Stomach (tissue), 9 donors: Measurements from ENCODE around the gene LMOD1. TPM values are rescaled to one million over a fixed set of nuclear protein-coding genes. Genes with fewer than 3 reads are reported as not detected.

Source experiments
- DNase-seq, 2 donors: peaks; one replicate each; pipeline versions ENCODE4 v3.0.0 to v3.0.0-alpha.2; 2013 to 2019
- H3K27ac ChIP-seq, 5 donors: fragments of 200-600 bp in 4 of 5; sonication (generic) in 4 of 5; one replicate each; pipeline ENCODE4 v1.5.1; 2013 to 2019; ENCODE audit warnings: mild to moderate bottlenecking in 1 of 5, moderate library complexity in 1 of 5
- H3K27me3 ChIP-seq, 3 donors: fragments of 200-600 bp; sonication (generic); one replicate each; pipeline ENCODE4 v1.5.1; 2017 to 2019; ENCODE audit warnings: mixed run types in 1 of 3
- H3K36me3 ChIP-seq, 4 donors: fragments of 200-600 bp; sonication (generic); 1 replicate in 3 of 4; 2 replicates in 1 of 4; pipeline ENCODE4 v1.5.1; 2016 to 2019
- H3K4me1 ChIP-seq, 4 donors: fragments of 200-600 bp; sonication (generic); one replicate each; pipeline ENCODE4 v1.5.1; 2016 to 2019
- H3K4me3 ChIP-seq, 4 donors: fragments of 200-600 bp; sonication (generic) in 3 of 4; one replicate each; pipeline ENCODE4 v1.5.1; 2016 to 2019; ENCODE audit warnings: mild to moderate bottlenecking in 1 of 4
- H3K9me3 ChIP-seq, 4 donors: fragments of 200-600 bp; sonication (generic); one replicate each; pipeline ENCODE4 v1.5.1; 2016 to 2019
- EP300 ChIP-seq: sonication (generic); formaldehyde crosslinking; IDR thresholded peaks from one replicate; pipeline ENCODE4 v1.6.1; 2017; ENCODE audit warnings: antibody characterized with exemption
- POLR2A ChIP-seq, 4 donors: fragments of 450-650 bp; IDR thresholded peaks; one replicate each; pipeline ENCODE4 v1.6.1; 2016; ENCODE audit warnings: antibody characterized with exemption in 4 of 4, control low read depth in 2 of 4, mild to moderate bottlenecking in 1 of 4, moderate library complexity in 1 of 4
- POLR2AphosphoS5 ChIP-seq, 3 donors: sonication (generic); formaldehyde crosslinking; IDR thresholded peaks; one replicate each; pipeline ENCODE4 v1.6.1; 2016; ENCODE audit warnings: antibody characterized with exemption in 3 of 3
- WGBS, 5 donors: extraction: QIAGEN DNeasy Blood & Tissue Kit in 3 of 5; methylation state at CpG; one replicate each; pipeline versions ENCODE4 v1.1.5 to v1.1.7; 2013 to 2018; 5-methylcytosine and 5-hydroxymethylcytosine counted together
- intact Hi-C: fragments of 100-400 bp; cut with DNase I; formaldehyde crosslinking; loops from one replicate; pipeline ENCODE4 v1.15.1; 2023; ENCODE audit warnings: low total_unique reads
- polyA plus RNA-seq, 3 donors: library from polyadenylated mRNA; stranded (reverse); fragments of 200-250 nt; gene quantifications; one replicate each; pipeline ENCODE4 v1.2.3, GENCODE V29; 2013
- total RNA-seq, 5 donors: library from RNA; depleted of rRNA; stranded (reverse); fragments of >200 nt; gene quantifications; one replicate each; pipeline versions ENCODE4 v1.1.0 to v1.2.3, GENCODE V29; 2014 to 2016
- TF ChIP-seq, protein P1 (sequence below), 7 experiments: fragments of 450-650 bp in 4 of 7; fragments of 200-600 bp in 3 of 7; sonication (generic) in 3 of 7; IDR thresholded peaks; one replicate each; pipeline ENCODE4 v1.5.1; 2016 to 2019; ENCODE audit warnings: antibody characterized with exemption in 7 of 7, control low read depth in 2 of 7, mild to moderate bottlenecking in 1 of 7
- donor health status: healthy with polysubstance abuse.
- donor health status: Bipolar disorder and iron deficiency.
- donor health status: healthy.

LMOD1 gene
- total and polyA plus RNA-seq, 8 donors: 19.6 to 420 (median 91.7) TPM

GRCh38 chr1:201895913-201896807, 50.2 kb downstream of the LMOD1 start:
- TF ChIP-seq, protein P1, sequence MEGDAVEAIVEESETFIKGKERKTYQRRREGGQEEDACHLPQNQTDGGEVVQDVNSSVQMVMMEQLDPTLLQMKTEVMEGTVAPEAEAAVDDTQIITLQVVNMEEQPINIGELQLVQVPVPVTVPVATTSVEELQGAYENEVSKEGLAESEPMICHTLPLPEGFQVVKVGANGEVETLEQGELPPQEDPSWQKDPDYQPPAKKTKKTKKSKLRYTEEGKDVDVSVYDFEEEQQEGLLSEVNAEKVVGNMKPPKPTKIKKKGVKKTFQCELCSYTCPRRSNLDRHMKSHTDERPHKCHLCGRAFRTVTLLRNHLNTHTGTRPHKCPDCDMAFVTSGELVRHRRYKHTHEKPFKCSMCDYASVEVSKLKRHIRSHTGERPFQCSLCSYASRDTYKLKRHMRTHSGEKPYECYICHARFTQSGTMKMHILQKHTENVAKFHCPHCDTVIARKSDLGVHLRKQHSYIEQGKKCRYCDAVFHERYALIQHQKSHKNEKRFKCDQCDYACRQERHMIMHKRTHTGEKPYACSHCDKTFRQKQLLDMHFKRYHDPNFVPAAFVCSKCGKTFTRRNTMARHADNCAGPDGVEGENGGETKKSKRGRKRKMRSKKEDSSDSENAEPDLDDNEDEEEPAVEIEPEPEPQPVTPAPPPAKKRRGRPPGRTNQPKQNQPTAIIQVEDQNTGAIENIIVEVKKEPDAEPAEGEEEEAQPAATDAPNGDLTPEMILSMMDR (IDR thresholded peaks at IDR 0.05): peak in 6 of 7 experiments; percentile 45 to 96 (median 94)
- peak; percentile 72 to 93 (median 76) for TF ChIP-seq POLR2AphosphoS5 (IDR thresholded peaks at IDR 0.05)
- no peak for TF ChIP-seq EP300
- Histone ChIP-seq H3K36me3 (peaks cover 0 to 39% (median 21%) of the 10 kb centered on the region in 4 donors), H3K27ac (peak overlapping the region; percentile 7 to 84 (median 72)), H3K4me3 (no peak overlapping the region), H3K4me1 (peaks cover 4 to 72% (median 38%) of the 10 kb centered on the region in 4 donors), H3K27me3 (no peaks in the 10 kb centered on the region), H3K9me3 (no peaks in the 10 kb centered on the region)
- WGBS, 5 donors: 10 to 43% (median 12%) methylated on average over 3 to 10 of the region's 10 CpGs
- intact Hi-C loops: loop anchor here (5.0 to 10.0 kb wide), 2 partner anchors 49 to 81 kb away; partner anchors contain the start of gene LMOD1
- peak; percentile 89 to 96 for DNase-seq

- Histone ChIP-seq H3K27me3 (no peaks in the 10 kb centered on the region), H3K4me3 (no peak overlapping the region), H3K27ac (peak overlapping the region in 4 of 5 donors; percentile 18 to 84 (median 76)), H3K9me3 (no peaks in the 10 kb centered on the region), H3K4me1 (peaks cover 4 to 69% (median 37%) of the 10 kb centered on the region in 4 donors), H3K36me3 (peaks cover 0 to 38% (median 21%) of the 10 kb centered on the region in 4 donors)
- peak in 1 of 3 donors; percentile 15 for TF ChIP-seq POLR2AphosphoS5 (IDR thresholded peaks at IDR 0.05)
- TF ChIP-seq EP300: no peak
- TF ChIP-seq, protein P1 (IDR thresholded peaks at IDR 0.05): no peak
- no peak for DNase-seq
- intact Hi-C loops: loop anchor here (5.0 to 10.0 kb wide), 2 partner anchors 50 to 82 kb away; partner anchors contain the start of gene LMOD1
- 78 to 83% (median 80%) methylated on average over 5 to 7 of the region's 7 CpGs for WGBS, 5 donors
These were observed 51.2 kb downstream of the LMOD1 start for GRCh38 chr1:201895120-201895665.

- Histone ChIP-seq H3K27ac (peak overlapping the region in 4 of 5 donors; percentile 18 to 84 (median 76)), H3K9me3 (no peaks in the 10 kb centered on the region), H3K36me3 (peaks cover 0 to 31% (median 18%) of the 10 kb centered on the region in 4 donors), H3K4me1 (peaks cover 4 to 69% (median 38%) of the 10 kb centered on the region in 4 donors), H3K27me3 (peaks cover 0 to under 1% (median under 1%) of the 10 kb centered on the region in 3 donors), H3K4me3 (no peak overlapping the region)
- no peak for TF ChIP-seq EP300
- TF ChIP-seq, protein P1 (IDR thresholded peaks at IDR 0.05): no peak
- TF ChIP-seq POLR2AphosphoS5 (IDR thresholded peaks at IDR 0.05): no peak
- TF ChIP-seq POLR2A (IDR thresholded peaks at IDR 0.05): no peak
- no peak for DNase-seq
- intact Hi-C loops: loop anchor here (5.0 to 10.0 kb wide), 2 partner anchors 50 to 83 kb away; partner anchors contain the start of gene LMOD1
- 58 to 81% (median 75%) methylated on average over 5 of the region's 5 CpGs for WGBS, 5 donors
These were observed 51.8 kb downstream of the LMOD1 start for GRCh38 chr1:201894343-201895119.
